GM12878 (cell line): ENCODE results near the gene RHEB. TPM values are rescaled to one million over a fixed set of nuclear protein-coding genes. Genes with fewer than 3 reads are reported as not detected.

Experiments used
- ATAC-seq: fragments of 200-7000 bp; cut with Tn5 transposase; 3 replicates; pipeline ENCODE4 v1.9.1; 2020; ENCODE audit warnings: mild to moderate bottlenecking, moderate library complexity
- BruUV-seq: library from RNA; stranded (reverse); fragments of 400-500 nt; replicated peaks from 2 replicates; lab custom pipeline; 2021; lab: Mats Ljungman, UMichigan
- CTCF ChIA-PET: fragments of 300-600 bp; sonication (Branson Sonifier 250); formaldehyde crosslinking; extraction: SDS; loops from one replicate; lab custom pipeline; 2021; ENCODE audit warnings: inconsistent platforms; lab: Yijun Ruan, JAX
- POLR2A ChIA-PET: fragments of 350-600 bp; formaldehyde crosslinking; extraction: SDS; loops from one replicate; lab custom pipeline; 2021; ENCODE audit warnings: inconsistent platforms; lab: Charles Lee
- RAD21 ChIA-PET: fragments of 300-600 bp; sonication (Branson Sonifier 250); formaldehyde crosslinking; loops from one replicate; lab custom pipeline; 2023; ENCODE audit warnings: antibody characterized with exemption; ENCODE audit not compliant: unreplicated experiment; lab: Charles Lee
- SMC1A ChIA-PET: fragments of 300-600 bp; sonication (Branson Sonifier 250); formaldehyde crosslinking; loops from one replicate; lab custom pipeline; 2023; ENCODE audit not compliant: unreplicated experiment, uncharacterized antibody; lab: Charles Lee
- DNase-seq: peaks from one replicate; pipeline ENCODE4 v3.0.0-alpha.2; 2011; ENCODE audit warnings: low read depth, low spot score
- FAIRE-seq: peaks from 3 replicates; lab custom pipeline; 2011; peaks lifted over from hg19 to GRCh38; lab: Jason Lieb, UNC
- H2AFZ ChIP-seq: 2 replicates; pipeline ENCODE4 v1.6.0; 2011; ENCODE audit warnings: low read depth, low read length, control low read depth; ENCODE audit not compliant: control insufficient read depth
- H3K27ac ChIP-seq: 2 replicates; pipeline ENCODE4 v1.5.1; 2011; ENCODE audit warnings: control low read depth; ENCODE audit not compliant: control insufficient read depth, insufficient read depth
- H3K27me3 ChIP-seq, 2 experiments: replicated peaks in 1 of 2; 2 replicates each; pipeline versions ENCODE4 v1.6.0 to v1.6.1; 2011; ENCODE audit warnings: low read length in 1 of 2; ENCODE audit not compliant: control insufficient read depth in 2 of 2, insufficient read depth in 2 of 2
- H3K36me3 ChIP-seq, 2 experiments: 2 replicates each; pipeline ENCODE4 v1.5.1; 2011; ENCODE audit warnings: low read length in 1 of 2; ENCODE audit not compliant: control insufficient read depth in 2 of 2, insufficient read depth in 2 of 2
- H3K4me1 ChIP-seq: 2 replicates; pipeline ENCODE4 v1.6.1; 2011; ENCODE audit warnings: mild to moderate bottlenecking, low read length, moderate library complexity, mixed read lengths; ENCODE audit not compliant: control insufficient read depth, insufficient read depth
- H3K4me2 ChIP-seq: 2 replicates; pipeline ENCODE4 v1.6.0; 2011; ENCODE audit warnings: control low read depth; ENCODE audit not compliant: control insufficient read depth, insufficient read depth
- H3K4me3 ChIP-seq: fragments of 200-600 bp; sonication (generic); 2 replicates; pipeline ENCODE4 v1.5.1; 2016
- H3K79me2 ChIP-seq: 2 replicates; pipeline ENCODE4 v1.6.0; 2011; ENCODE audit warnings: low read length; ENCODE audit not compliant: control insufficient read depth, insufficient read depth
- H3K9ac ChIP-seq: 2 replicates; pipeline ENCODE4 v1.8.0; 2011; ENCODE audit warnings: low read length, control low read depth, mixed read lengths; ENCODE audit not compliant: control insufficient read depth, insufficient read depth
- H3K9me3 ChIP-seq: replicated peaks from 3 replicates; pipeline ENCODE4 v1.5.1; 2011; ENCODE audit warnings: mild to moderate bottlenecking, low read length; ENCODE audit not compliant: control insufficient read depth, insufficient read depth
- H4K20me1 ChIP-seq: 2 replicates; pipeline ENCODE4 v1.6.0; 2011; ENCODE audit not compliant: control insufficient read depth, insufficient read depth
- BACH1 ChIP-seq: fragments of 450-650 bp; IDR thresholded peaks from 2 replicates; pipeline ENCODE4 v1.6.1; 2017; ENCODE audit warnings: mild to moderate bottlenecking, borderline replicate concordance
- CHD1 ChIP-seq: IDR thresholded peaks from 2 replicates; pipeline ENCODE4 v1.6.1; 2012; ENCODE audit warnings: low read depth, low read length, improper control_type of control experiment
- FOS ChIP-seq: IDR thresholded peaks from 3 replicates; pipeline ENCODE4 v1.6.1; 2011; ENCODE audit warnings: borderline replicate concordance; ENCODE audit not compliant: insufficient read length; ENCODE audit errors: extremely low read depth
- JUNB ChIP-seq: IDR thresholded peaks from 2 replicates; pipeline ENCODE4 v1.6.1; 2016; ENCODE audit warnings: antibody characterized with exemption, mild to moderate bottlenecking
- JUND ChIP-seq: IDR thresholded peaks from 2 replicates; pipeline ENCODE4 v1.6.1; 2012; ENCODE audit warnings: low read depth, mild to moderate bottlenecking, low read length, improper control_type of control experiment, moderate library complexity
- KDM1A ChIP-seq: fragments of 200-600 bp; sonication (generic); IDR thresholded peaks from 2 replicates; pipeline ENCODE4 v1.6.1; 2016; ENCODE audit warnings: borderline replicate concordance
- MTA3 ChIP-seq: IDR thresholded peaks from 2 replicates; pipeline ENCODE4 v1.6.1; 2012; ENCODE audit warnings: low read length, inconsistent platforms, borderline replicate concordance
- SREBF2 ChIP-seq: IDR thresholded peaks from 2 replicates; pipeline ENCODE4 v1.6.1; 2012; ENCODE audit warnings: mild to moderate bottlenecking, low read length
- TAF1 ChIP-seq: IDR thresholded peaks from 2 replicates; pipeline ENCODE4 v1.6.1; 2011; ENCODE audit warnings: mild to moderate bottlenecking, low read depth, low read length, borderline replicate concordance
- ZNF622 ChIP-seq: fragments of 450-650 bp; IDR thresholded peaks from 2 replicates; pipeline ENCODE4 v1.6.1; 2017; ENCODE audit warnings: mild to moderate bottlenecking, inconsistent platforms
- WGBS: methylation state at CpG from one replicate; pipeline ENCODE4 v1.1.6; 2016; ENCODE audit warnings: low lambda C conversion rate; ENCODE audit not compliant: insufficient replicate concordance, insufficient coverage; ENCODE audit errors: missing lambda C conversion rate; 5-methylcytosine and 5-hydroxymethylcytosine counted together
- in situ Hi-C: fragments of 300-500 bp; cut with MboI; formaldehyde crosslinking; loops from 9 replicates; pipeline ENCODE4 v1.14.3; 2018; ENCODE audit warnings: mixed read lengths
- intact Hi-C: fragments of 100-400 bp; cut with micrococcal nuclease; formaldehyde crosslinking; loops from one replicate; pipeline ENCODE4 v1.14.2; 2022; ENCODE audit not compliant: unreplicated experiment
- polyA plus RNA-seq, 11 experiments: library from polyadenylated mRNA; depleted of rRNA in 4 of 11; unstranded in 6 of 11; stranded (reverse) in 5 of 11; fragments of >200 nt; fragmentation: Nextera tagmentation in 4 of 11; fragmentation: Illumina TruSeq in 1 of 11; extraction: Ambion mirVana in 4 of 11; extraction: Trizol in 1 of 11; gene quantifications; 1 replicate in 1 of 11; 2 replicates in 10 of 11; pipeline versions ENCODE4 v1.2.1 to v1.2.3, GENCODE V29; 2011 to 2016; ENCODE audit warnings: inconsistent platforms in 2 of 11, missing spikeins in 2 of 11, low read depth in 1 of 11
- total RNA-seq, 4 experiments: library from RNA; depleted of rRNA in 3 of 4; stranded (reverse); fragments of >200 nt in 3 of 4; fragmentation: Illumina TruSeq in 1 of 4; extraction: Trizol in 1 of 4; gene quantifications; 2 replicates each; pipeline versions ENCODE4 v1.2.1 to v1.2.3, GENCODE V29; 2013 to 2021
- TF ChIP-seq, protein P1 (sequence below): IDR thresholded peaks from 2 replicates; pipeline ENCODE4 v1.6.1; 2011; ENCODE audit warnings: borderline replicate concordance, low read depth, mild to moderate bottlenecking, moderate library complexity, low read length; ENCODE audit not compliant: insufficient read depth, poor library complexity, severe bottlenecking
- TF ChIP-seq, protein P2 (sequence below): fragments of 450-650 bp; IDR thresholded peaks from 2 replicates; pipeline ENCODE4 v1.6.1; 2016; ENCODE audit warnings: mild to moderate bottlenecking
- TF ChIP-seq, protein P3 (sequence below): IDR thresholded peaks from 2 replicates; pipeline ENCODE4 v1.6.1; 2012; ENCODE audit warnings: mild to moderate bottlenecking, low read depth, low read length
- TF ChIP-seq, protein P4 (sequence below): IDR thresholded peaks from 2 replicates; pipeline ENCODE4 v1.6.1; 2011; ENCODE audit warnings: low read depth, low read length, improper control_type of control experiment, borderline replicate concordance

The RHEB gene
- total and polyA plus RNA-seq, 10 of the 15 experiments (the other 5 are each of a cell fraction or from before 2014, with no cell fraction given): 6.2 to 67.8 (median 38.0) TPM

DNA sequence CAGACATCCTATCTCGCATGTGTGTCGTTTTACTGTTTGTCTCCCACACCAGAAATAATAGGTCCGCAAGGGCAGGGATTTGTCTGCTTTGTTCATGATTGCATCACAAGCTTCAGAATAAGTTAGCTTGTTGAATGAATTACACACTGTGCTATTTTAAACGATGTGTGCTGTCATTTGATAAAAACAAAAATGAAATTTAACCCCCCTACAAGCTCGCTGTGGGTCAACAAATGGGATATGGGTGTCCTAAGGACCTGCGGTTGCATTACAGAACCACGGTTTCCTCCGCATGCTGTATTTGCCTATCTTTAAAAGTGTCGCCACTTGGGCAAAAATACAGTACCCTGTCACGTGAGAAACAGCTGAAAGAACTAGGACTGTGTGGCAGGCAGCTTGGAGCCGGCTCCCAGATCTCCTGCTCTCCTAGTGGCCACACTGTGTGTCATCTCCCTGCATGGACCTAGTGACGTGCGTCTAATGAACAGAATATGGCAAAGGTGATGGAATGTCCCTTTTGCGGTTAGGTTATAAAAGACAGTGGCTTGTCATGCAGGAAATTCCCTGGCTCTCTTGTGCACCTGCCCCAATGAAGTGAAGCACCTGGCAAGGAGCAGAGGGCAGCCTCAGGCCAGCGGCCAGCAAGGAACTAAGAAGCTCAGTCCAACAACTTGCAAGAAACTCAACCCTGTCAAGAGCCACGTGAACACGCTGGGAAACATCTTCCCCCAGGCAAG is 46.9 kb downstream of the RHEB start:
- peaks cover 41% of the 10 kb centered on the region for H3K79me2 ChIP-seq
- peak; percentile 52 for FAIRE-seq
- no TSS peak for BruUV-seq
- peaks cover 13 to 36% of the 10 kb centered on the region in 2 experiments for H3K36me3 ChIP-seq
- H2AFZ ChIP-seq: no peak overlapping the region
- CTCF ChIA-PET: interaction anchor here (0.9 to 1.5 kb wide), 7 partner anchors 9 to 160 kb away, joined by 3 to 6 read pairs (median 4); no protein-coding TSS in a partner anchor
- RAD21 ChIA-PET: interaction anchor here (1.1 to 3.7 kb wide), 8 partner anchors 10 to 159 kb away, joined by 3 to 29 read pairs (median 6); partner anchors contain the start of gene RHEB
- SMC1A ChIA-PET: interaction anchor here (0.6 to 4.6 kb wide), 12 partner anchors 13 to 160 kb away, joined by 3 to 27 read pairs (median 6); partner anchors contain the start of gene RHEB
- H3K27ac ChIP-seq: peak overlapping the region; percentile 96
- DNase-seq: peak; percentile 83
- intact Hi-C loops (loop anchor here (1.0 to 5.0 kb wide), 2 partner anchors 45 to 159 kb away; no protein-coding TSS in a partner anchor), in situ Hi-C loops (no loop called here)
- H3K9me3 ChIP-seq: peaks cover 4% of the 10 kb centered on the region; the same call in 2 of the 3 replicates
- H4K20me1 ChIP-seq: no peaks in the 10 kb centered on the region; the same call in none of the 2 replicates
- ATAC-seq: peak; percentile 77
- H3K9ac ChIP-seq: peak overlapping the region; percentile 64
- POLR2A ChIA-PET: interaction anchor here (0.6 to 1.8 kb wide), 6 partner anchors 9 to 1289 kb away, joined by 3 to 6 read pairs (median 4); partner anchors contain the start of gene RHEB
- peaks cover 45% of the 10 kb centered on the region for H3K4me1 ChIP-seq
- peak overlapping the region; percentile 96 for H3K4me2 ChIP-seq
- H3K4me3 ChIP-seq: peak overlapping the region; percentile 54
- no peaks in the 10 kb centered on the region for H3K27me3 ChIP-seq
- WGBS: 2% methylated on average over 17 of the region's 17 CpGs
- TF ChIP-seq, protein P1, sequence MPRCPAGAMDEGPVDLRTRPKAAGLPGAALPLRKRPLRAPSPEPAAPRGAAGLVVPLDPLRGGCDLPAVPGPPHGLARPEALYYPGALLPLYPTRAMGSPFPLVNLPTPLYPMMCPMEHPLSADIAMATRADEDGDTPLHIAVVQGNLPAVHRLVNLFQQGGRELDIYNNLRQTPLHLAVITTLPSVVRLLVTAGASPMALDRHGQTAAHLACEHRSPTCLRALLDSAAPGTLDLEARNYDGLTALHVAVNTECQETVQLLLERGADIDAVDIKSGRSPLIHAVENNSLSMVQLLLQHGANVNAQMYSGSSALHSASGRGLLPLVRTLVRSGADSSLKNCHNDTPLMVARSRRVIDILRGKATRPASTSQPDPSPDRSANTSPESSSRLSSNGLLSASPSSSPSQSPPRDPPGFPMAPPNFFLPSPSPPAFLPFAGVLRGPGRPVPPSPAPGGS: no peak
- no peak for TF ChIP-seq FOS
- TF ChIP-seq, protein P2, sequence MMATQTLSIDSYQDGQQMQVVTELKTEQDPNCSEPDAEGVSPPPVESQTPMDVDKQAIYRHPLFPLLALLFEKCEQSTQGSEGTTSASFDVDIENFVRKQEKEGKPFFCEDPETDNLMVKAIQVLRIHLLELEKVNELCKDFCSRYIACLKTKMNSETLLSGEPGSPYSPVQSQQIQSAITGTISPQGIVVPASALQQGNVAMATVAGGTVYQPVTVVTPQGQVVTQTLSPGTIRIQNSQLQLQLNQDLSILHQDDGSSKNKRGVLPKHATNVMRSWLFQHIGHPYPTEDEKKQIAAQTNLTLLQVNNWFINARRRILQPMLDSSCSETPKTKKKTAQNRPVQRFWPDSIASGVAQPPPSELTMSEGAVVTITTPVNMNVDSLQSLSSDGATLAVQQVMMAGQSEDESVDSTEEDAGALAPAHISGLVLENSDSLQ: peak; percentile 68
- no peak for TF ChIP-seq BACH1
- TF ChIP-seq MTA3: peak; percentile 72
- no peak for TF ChIP-seq TAF1
- TF ChIP-seq CHD1: no peak
- TF ChIP-seq, protein P3, sequence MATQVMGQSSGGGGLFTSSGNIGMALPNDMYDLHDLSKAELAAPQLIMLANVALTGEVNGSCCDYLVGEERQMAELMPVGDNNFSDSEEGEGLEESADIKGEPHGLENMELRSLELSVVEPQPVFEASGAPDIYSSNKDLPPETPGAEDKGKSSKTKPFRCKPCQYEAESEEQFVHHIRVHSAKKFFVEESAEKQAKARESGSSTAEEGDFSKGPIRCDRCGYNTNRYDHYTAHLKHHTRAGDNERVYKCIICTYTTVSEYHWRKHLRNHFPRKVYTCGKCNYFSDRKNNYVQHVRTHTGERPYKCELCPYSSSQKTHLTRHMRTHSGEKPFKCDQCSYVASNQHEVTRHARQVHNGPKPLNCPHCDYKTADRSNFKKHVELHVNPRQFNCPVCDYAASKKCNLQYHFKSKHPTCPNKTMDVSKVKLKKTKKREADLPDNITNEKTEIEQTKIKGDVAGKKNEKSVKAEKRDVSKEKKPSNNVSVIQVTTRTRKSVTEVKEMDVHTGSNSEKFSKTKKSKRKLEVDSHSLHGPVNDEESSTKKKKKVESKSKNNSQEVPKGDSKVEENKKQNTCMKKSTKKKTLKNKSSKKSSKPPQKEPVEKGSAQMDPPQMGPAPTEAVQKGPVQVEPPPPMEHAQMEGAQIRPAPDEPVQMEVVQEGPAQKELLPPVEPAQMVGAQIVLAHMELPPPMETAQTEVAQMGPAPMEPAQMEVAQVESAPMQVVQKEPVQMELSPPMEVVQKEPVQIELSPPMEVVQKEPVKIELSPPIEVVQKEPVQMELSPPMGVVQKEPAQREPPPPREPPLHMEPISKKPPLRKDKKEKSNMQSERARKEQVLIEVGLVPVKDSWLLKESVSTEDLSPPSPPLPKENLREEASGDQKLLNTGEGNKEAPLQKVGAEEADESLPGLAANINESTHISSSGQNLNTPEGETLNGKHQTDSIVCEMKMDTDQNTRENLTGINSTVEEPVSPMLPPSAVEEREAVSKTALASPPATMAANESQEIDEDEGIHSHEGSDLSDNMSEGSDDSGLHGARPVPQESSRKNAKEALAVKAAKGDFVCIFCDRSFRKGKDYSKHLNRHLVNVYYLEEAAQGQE: no peak
- TF ChIP-seq JUNB: peak; percentile 63
- no peak for TF ChIP-seq JUND
- no peak for TF ChIP-seq ZNF622
- TF ChIP-seq, protein P4, sequence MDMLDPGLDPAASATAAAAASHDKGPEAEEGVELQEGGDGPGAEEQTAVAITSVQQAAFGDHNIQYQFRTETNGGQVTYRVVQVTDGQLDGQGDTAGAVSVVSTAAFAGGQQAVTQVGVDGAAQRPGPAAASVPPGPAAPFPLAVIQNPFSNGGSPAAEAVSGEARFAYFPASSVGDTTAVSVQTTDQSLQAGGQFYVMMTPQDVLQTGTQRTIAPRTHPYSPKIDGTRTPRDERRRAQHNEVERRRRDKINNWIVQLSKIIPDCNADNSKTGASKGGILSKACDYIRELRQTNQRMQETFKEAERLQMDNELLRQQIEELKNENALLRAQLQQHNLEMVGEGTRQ: peak; percentile 26; the same call in 1 of the 2 replicates
- no peak for TF ChIP-seq SREBF2
- TF ChIP-seq KDM1A: no peak
